Activated naive CD4-positive, alpha-beta T cell treated with anti-CD3 and anti-CD28 coated beads, Interleukin-2, amount 50 U/mL, for 72 hours (primary cell): Measurements from ENCODE around the gene COX7C. TPM values are rescaled to one million over a fixed set of nuclear protein-coding genes. Genes with fewer than 3 reads are reported as not detected.
"Not testable (repeated sequence)": the region's sequence is repeated elsewhere in the genome, so short reads cannot be mapped to it uniquely, and the experiment has no call there.

Source experiments
- ATAC-seq, 2 donors: fragments of 150-1000 bp; cut with Tn5 transposase; 2 replicates each; pipeline ENCODE4 v1.10.0; 2021; ENCODE audit warnings: mild to moderate bottlenecking in 2 of 2, moderate library complexity in 2 of 2
- DNase-seq, 2 donors: peaks; one replicate each; pipeline ENCODE4 v3.0.0; 2021 to 2022; ENCODE audit warnings: low spot score in 2 of 2
- H3K27ac Mint-ChIP-seq, 2 donors: one replicate each; pipeline ENCODE4 v1.8.0; 2022; ENCODE audit warnings: mild to moderate bottlenecking in 2 of 2, mixed read lengths in 2 of 2
- H3K36me3 Mint-ChIP-seq, 2 donors: one replicate each; pipeline ENCODE4 v1.8.0; 2022; ENCODE audit warnings: mixed read lengths in 2 of 2
- H3K9me3 Mint-ChIP-seq, 2 donors: one replicate each; pipeline ENCODE4 v1.8.0; 2022; ENCODE audit warnings: mixed read lengths in 2 of 2
- total RNA-seq, 2 donors: library from RNA; stranded (reverse); gene quantifications; one replicate each; pipeline ENCODE4 v1.2.3, GENCODE V29; 2022

COX7C gene
- total RNA-seq, 2 donors from 2014 or later: 547 to 681 TPM

- Mint-ChIP-seq H3K9me3 (peaks cover 0 to 4% of the 10 kb centered on the region in 2 donors), H3K27ac (no peak overlapping the region), H3K36me3 (no peaks in the 10 kb centered on the region)
- DNase-seq (no peak), ATAC-seq (no peak)
These were observed 27.1 kb downstream of the COX7C start for GRCh38 chr5:86644843-86645242.

GRCh38 chr5:86645885-86646284 lies 28.1 kb downstream of the COX7C start:
- Mint-ChIP-seq H3K9me3 (peaks cover 0 to 4% of the 10 kb centered on the region in 2 donors), H3K27ac (no peak overlapping the region), H3K36me3 (no peaks in the 10 kb centered on the region)
- DNase-seq: no peak
- ATAC-seq: no peak

GRCh38 chr5:86646671-86647070 lies 28.9 kb downstream of the COX7C start:
- H3K27ac Mint-ChIP-seq: no peak overlapping the region
- H3K36me3 Mint-ChIP-seq: no peaks in the 10 kb centered on the region
- ATAC-seq (no peak), DNase-seq (no peak)
- H3K9me3 Mint-ChIP-seq: peaks cover 0 to 4% of the 10 kb centered on the region in 2 donors

GRCh38 chr5:86649832-86650505 lies 32.2 kb downstream of the COX7C start:
- Mint-ChIP-seq H3K27ac (no peak overlapping the region), H3K36me3 (no peaks in the 10 kb centered on the region), H3K9me3 (no peaks in the 10 kb centered on the region)
- no peak for DNase-seq
- no peak for ATAC-seq

- not testable (repeated sequence) for H3K36me3 Mint-ChIP-seq, H3K9me3 Mint-ChIP-seq, H3K27ac Mint-ChIP-seq, ATAC-seq, DNase-seq
These were observed 43.0 kb downstream of the COX7C start for GRCh38 chr5:86660771-86661170.

- no peaks in the 10 kb centered on the region for H3K36me3 Mint-ChIP-seq
These were observed 46.4 kb downstream of the COX7C start for GRCh38 chr5:86664173-86664572.

GRCh38 chr5:86665984-86666760 lies 48.4 kb downstream of the COX7C start:
- H3K36me3 Mint-ChIP-seq: no peaks in the 10 kb centered on the region
- DNase-seq: no peak
- ATAC-seq: no peak
- no peak overlapping the region for H3K27ac Mint-ChIP-seq
- H3K9me3 Mint-ChIP-seq: peaks cover 5% of the 10 kb centered on the region in 2 donors

More at GRCh38 chr5:86664173-86664572, 46.4 kb downstream of the COX7C start:
- peaks cover 5% of the 10 kb centered on the region in 2 donors for H3K9me3 Mint-ChIP-seq
- DNase-seq (no peak), ATAC-seq (no peak)
- H3K27ac Mint-ChIP-seq: no peak overlapping the region

- ATAC-seq (no peak), DNase-seq (no peak)
- Mint-ChIP-seq H3K36me3 (no peaks in the 10 kb centered on the region), H3K27ac (no peak overlapping the region), H3K9me3 (peaks cover 3 to 4% of the 10 kb centered on the region in 2 donors)
These were observed 49.2 kb downstream of the COX7C start for GRCh38 chr5:86666981-86667380.
